Hematopoietic multipotent progenitor cell (in vitro differentiated cells): ENCODE measurements around the gene CMTM5. TPM values are rescaled to one million over a fixed set of nuclear protein-coding genes. Genes with fewer than 3 reads are reported as not detected.
"Not testable (repeated sequence)": the region's sequence is repeated elsewhere in the genome, so short reads cannot be mapped to it uniquely, and the experiment has no call there.

Experiments
- DNase-seq, 3 donors: peaks; one replicate each; pipeline ENCODE4 v3.0.0-alpha.2; 2011 to 2015; ENCODE audit warnings: low read depth in 2 of 3, low spot score in 2 of 3
- small RNA-seq: library from RNA; depleted of rRNA; stranded (forward); fragments of <200 nt; gene quantifications from one replicate; pipeline ENCODE3, GENCODE V24; 2012
- total RNA-seq: library from RNA; depleted of rRNA; stranded (reverse); fragments of >200 nt; gene quantifications from one replicate; pipeline ENCODE4 v1.2.3, GENCODE V29; 2012

The CMTM5 gene
- total RNA-seq, 1 donor: 3.0 TPM

DNA sequence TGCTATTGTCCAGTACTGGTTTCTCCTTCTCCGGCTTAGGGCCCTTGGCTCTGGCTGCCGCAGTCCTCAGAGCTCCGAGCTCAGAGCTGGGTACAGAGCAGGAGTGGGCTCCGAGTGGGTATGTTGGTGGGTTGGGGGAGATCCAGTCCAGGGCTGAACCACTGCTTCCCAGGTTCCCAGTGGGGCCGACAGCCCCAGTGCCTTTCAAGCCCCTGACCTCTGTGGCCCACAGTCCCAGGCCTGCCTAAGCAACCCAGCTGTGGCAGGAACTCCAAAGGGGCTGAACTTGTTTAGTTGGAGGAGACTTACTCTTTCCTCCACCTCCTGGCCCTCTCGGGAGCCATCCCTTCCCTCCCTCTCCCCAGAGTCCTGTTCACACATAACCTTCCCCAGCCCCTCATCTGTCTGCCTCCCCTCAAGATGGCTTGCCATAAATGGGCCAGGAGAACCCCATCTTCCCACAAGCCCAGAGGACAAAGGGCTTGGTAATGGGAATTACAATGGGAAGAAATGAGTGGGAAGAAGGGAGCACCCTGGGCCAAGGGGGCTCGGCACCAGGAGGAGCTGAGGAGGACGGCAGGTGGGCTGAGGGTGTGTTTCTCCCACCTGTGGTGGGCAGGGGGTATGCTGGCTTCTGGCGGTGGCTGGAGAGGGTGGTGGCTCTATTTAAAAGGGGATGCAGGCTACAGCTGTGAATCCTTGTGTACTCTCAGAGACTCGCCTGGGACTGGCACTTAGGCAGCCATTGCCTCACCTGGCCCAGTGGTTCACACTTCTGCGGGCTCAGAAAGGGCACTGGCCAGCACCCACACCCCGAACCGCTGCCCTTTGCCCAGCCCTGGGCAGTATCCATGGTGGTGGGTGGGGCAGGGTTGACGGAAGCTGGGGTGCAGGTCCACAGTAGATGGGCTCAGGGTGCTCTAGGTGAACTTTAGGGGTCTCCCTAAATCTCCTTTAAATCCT lies 35.0 kb downstream of the CMTM5 start:
- DNase-seq: no peak

DNA sequence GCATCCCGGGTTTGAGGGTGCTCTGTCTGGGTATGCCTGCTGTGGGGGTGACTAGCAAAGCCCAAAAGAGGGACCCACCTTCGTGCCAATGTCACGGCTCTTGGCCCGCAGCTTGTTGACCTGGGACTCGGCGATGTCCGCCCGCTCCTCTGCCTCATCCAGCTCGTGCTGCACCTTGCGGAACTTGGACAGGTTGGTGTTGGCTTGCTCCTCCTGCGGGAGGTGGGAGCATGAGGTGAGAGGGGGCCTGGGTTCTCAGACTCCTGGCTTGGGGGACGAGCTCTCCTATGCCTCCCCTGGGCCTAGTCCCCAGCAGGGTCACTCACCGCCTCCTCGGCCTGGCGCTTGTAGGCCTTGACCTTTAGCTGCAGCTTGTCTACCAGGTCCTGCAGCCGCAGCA lies 36.8 kb downstream of the CMTM5 start:
- no peak for DNase-seq

DNA sequence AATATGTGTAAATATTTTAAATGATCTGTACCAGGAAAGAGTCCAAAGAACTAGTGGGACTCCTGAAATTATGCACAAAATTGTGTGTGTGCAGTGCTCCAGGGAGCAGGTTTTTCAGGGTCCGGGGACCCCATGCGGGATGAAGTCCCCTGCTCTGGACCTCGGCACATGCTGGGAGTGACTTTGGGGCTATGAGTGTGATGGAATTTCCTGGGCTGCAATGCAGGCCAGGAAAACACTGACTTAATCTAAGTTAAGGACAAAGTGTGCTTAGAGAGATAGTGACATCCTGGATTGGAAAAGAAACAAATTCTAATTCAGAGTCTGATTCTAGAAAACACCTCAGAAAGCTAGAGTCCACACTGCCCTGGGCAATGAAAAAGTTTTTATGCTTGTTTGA lies 37.4 kb downstream of the CMTM5 start:
- DNase-seq: no peak

DNA sequence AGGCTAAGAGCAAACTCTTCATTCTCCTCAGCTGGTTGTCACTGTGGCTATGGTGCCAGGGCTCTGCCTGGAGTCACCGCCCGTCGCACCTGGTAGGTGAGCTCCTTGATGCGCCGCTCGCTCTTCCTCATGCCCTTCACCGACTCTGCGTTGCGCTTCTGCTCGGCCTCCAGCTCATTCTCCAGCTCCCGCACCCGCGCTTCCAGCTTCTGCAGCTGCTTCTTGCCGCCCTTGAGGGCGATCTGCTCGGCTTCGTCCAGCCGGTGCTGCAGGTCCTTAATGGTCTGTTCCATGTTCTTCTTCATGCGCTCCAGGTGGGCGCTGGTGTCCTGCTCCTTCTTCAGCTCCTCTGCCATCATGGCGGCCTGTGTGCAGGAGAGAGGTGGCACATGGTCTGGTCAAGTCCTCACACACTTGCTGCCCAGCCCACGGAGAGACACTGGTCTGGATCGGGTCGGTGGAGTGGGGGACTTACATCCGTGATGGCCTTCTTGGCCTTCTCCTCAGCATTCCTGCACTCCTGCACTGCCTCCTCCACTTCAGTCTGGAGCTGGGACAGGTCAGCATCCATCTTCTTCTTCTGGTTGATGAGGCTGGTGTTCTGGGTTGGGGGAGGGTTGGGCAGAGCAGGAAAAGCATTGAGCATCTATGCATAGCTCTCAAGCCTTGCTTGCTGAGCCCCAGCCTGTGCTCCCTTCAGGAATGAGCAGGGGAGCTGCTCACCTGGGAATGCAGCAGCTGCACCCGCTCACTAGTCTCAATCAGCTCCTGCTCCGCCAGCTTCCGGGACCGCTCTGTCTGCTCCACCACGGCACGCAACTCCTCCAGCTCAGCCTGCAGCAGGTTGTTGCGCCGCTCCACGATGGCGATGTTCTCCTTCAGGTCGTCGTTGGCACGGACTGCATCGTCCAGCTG lies 38.3 kb downstream of the CMTM5 start:
- no peak for DNase-seq

DNA sequence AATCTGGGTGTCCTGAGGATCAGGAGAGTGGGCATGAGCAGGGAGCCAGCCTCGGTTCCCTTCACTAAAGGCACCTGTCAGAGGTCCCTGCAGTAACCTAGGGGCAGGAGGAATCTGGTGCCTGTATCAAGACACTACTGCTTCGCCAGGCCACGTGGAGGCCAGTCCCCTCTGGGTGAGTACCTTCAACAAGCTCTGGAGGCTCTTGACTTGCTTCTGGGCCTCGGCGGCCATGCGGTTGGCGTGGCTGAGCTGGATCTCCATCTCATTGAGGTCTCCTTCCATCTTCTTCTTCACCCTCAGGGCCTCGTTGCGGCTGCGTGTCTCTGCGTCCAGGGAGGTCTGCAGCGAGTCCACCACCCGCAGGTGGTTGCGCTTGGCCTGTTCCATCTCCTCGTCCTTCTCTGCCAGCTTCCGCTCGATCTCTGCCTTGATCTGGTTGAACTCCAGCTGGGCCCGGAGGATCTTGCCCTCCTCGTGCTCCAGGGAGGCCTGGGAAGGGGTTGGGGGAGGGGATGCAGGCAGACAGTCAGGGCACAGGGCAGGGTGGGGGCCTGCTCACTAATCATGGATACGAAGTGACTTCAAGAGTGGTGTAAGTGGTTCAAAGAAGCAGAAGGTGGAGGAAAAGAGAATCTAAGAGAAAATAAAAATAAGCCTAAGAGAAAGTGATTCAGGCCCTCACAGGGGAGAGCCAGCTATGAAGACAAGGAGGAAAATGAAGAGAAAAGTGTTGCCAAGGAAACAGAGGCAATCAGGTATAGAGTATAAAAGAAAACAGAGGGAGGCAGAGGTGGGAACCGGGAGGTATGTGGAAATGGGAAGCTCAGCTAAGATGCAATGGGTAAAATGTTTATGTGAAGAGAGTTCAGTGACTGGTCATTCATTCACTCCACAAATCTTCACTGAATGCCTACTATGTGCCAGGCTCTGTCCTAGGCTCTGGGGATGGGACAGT lies 39.3 kb downstream of the CMTM5 start:
- no peak for DNase-seq

DNA sequence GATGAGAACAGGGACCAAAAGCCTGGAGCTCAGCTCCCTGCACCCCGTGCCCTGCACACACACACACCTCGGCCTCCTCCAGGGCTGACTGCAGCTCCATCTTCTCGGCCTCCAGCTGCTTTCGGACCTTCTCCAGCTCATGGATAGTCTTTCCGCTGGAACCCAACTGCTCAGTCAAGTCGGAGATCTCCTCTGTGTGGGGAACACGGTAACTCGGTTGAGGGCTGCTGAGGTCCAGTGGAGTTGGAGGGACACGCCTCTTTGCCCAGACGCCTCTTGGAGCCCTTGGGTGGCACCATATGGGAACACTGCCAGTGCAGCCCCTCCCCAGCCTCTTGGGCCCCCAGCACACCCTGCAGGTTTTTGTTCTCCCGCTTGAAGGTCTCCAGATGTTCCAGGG lies 40.0 kb downstream of the CMTM5 start:
- DNase-seq: no peak

DNA sequence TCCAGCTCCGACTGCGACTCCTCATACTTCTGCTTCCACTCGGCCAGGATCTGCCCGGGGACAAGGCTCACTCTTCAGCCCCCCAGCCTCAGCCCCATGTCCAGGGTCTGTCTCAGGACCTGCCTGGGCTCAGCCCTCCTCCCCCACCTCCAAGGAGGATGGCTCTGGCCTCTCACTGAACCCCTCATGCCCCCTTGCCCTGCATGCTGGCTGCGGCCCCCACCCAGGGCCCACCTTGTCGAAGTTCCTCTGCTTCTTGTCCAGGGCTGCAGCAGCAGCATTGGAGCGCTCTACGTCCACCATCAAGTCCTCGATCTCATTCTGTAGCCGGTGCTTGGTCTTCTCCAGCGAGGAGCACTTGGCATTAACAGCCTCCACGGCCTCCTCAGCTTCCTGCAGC lies 40.4 kb downstream of the CMTM5 start:
- not testable (repeated sequence) for DNase-seq

DNA sequence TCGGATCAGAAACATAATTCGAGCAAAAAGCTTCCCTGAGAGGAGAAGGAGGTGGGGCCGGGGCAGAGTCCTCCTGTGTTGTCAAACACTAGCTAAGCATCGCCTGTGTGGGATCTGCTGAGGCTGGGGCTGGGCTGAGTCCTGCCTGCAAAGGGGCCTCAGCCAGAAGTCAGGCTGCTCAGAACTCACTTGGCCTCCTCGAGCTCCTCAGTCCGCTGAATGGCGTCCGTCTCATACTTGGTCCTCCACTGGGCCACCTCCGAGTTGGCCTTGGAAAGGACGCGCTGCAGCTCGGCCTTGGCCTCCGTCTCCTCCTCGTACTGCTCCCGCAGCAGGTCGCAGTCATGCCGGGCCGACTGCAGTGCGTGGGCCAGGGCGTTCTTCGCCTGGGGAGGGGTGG lies 41.2 kb downstream of the CMTM5 start:
- no peak for DNase-seq

DNA sequence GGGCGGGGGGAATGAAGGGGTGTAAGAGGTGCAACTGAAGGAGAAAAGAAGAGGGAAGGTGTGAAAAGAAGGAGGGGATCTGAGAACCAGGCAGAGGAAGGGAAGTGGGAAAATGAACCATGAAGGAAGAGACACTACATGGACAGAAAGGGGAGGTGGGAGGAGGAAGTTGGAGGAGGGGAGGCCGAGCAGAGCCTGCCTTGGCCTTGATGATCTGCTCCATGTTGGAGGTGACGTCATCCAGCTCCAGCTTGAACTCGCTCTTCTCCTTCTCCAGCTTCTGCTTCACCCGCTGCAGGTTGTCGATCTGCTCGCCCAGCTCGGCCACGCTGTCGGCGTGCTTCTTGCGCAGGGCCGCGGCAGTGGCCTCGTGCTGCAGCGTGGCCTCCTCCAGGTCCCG lies 42.8 kb downstream of the CMTM5 start:
- not testable (repeated sequence) for DNase-seq

DNA sequence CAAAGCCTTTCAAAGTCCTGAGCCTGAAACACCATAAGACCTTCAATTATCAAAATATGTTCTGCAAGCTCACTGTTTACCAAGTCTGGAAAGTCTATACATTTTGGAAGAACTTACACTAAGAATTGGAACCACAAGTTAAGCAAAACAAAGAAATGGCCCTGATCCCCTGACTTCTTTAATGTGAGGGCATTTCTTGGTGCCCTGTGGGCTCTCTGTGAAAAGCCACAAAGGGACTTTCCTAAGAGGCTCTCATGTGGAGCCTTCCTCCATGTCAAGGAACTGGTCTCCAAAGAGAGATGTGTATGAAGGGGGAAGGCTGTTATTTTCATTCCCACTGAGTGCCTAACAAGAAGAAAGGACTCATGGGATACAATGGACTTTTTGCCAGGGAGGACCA lies 44.7 kb downstream of the CMTM5 start:
- DNase-seq: no peak

DNA sequence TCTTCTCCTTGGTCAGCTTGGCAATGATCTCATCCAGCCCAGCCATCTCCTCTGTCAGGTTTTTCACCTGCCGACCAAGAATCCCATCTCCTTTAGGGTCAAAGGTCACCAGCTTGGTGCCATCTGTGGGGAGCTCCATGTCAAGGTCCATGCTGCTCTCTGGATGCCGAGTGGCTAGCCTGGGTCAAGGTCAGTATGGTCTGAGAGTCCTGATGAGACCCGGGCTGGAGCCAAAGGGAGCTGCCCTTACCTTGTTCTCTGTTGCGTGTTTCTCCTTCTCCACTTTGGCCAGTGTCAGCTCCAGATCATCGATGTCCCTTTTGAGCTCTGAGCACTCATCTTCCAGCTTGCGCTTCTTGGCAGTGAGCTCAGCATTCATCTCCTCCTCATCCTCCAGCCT lies 46.8 kb downstream of the CMTM5 start:
- no peak for DNase-seq

DNA sequence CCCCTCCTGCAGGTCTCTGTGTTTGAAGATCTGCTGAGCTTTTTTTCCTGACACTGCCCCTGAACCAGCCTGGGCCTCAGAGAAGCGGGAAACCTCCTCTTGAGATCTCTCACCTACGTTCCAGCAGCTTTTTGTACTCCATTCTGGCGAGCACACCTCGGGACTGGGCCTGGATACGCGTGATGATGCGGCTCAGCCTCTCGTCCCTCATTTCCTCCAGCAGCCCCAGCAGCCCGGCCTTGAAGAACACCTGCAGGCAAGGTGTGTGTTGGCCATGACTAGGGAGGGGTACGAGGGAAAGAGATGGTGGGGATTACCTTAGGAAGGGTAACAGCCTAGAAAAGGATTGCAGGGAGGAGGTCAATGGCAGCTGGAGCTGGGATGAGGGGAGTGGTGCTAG lies 48.3 kb downstream of the CMTM5 start:
- DNase-seq: no peak

DNA sequence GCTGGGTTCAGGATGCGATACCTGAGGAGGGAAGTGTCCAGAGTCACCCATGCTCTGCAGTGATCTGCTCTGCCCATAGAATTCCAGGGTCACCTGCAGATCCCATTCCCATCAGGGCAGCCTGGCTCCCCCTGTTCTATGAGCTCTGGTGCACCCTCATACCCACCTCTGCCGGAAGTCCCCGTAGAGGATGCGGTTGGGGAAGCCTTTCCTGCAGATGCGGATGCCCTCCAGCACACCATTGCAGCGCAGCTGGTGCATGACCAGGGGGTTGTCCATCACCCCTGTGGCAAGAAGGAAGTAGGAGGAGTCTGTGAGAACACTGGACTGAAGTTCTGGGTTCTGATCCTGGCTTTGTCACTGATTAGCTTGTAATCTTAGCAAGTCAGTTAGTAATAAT lies 49.0 kb downstream of the CMTM5 start:
- not testable (repeated sequence) for DNase-seq

DNA sequence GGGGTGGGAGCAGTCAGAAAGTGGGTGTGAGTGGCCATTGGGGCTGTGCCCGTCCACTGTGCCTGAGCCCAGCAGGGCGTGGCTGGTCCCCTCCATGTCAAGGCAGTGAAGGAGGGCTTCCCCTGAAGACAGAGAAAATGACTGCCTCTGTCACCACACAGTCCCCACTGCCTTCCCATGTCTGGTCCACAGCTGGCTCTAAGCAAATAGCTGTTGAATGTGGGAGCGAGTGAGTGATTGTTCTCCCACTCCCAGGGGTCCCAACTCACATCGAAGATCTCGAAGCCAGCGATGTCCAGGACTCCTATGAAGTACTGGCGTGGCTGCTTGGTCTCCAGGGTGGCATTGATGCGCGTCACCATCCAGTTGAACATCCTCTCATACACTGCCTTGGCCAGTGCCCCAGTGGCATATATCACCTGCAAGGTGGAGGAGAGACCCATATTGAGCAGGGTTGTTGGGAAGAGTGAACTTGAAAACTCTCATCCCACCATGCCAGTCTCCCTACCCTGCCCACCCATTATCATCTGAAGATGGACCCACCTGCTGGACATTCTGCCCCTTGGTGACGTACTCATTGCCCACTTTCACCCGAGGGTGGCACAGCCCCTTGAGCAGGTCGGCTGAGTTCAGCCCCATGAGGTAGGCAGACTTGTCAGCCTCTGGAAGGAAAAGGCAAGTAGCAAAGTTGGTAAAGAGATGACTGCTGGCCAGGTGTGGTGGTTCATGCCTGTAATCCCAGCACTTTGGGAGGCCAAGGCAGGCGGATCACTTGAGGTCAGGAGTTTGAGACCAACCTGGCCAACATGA lies 52.0 kb downstream of the CMTM5 start:
- DNase-seq: no peak

Small RNAs within 50 kb of the gene (small RNA-seq; reads per million reads assigned to genes)
- not detected for gene MIR208A
- gene MIR208B: not detected

Other genes with a start within 250 kb of the CMTM5 start
- 2.2 TPM for gene SLC7A8, start 193.4 kb upstream of the CMTM5 start, total RNA-seq
- not detected for gene RNF212B, start 139.1 kb upstream of the CMTM5 start, total RNA-seq
- gene HOMEZ, start 90.9 kb upstream of the CMTM5 start, total RNA-seq: 18.9 TPM
- 10.2 TPM for gene PPP1R3E, start 74.2 kb upstream of the CMTM5 start, total RNA-seq
- 11.6 TPM for gene BCL2L2, start 70.2 kb upstream of the CMTM5 start, total RNA-seq
- gene PABPN1, start 55.6 kb upstream of the CMTM5 start, total RNA-seq: 78.6 TPM
- 23.4 TPM for gene SLC22A17, start 24.2 kb upstream of the CMTM5 start, total RNA-seq
- gene EFS, start 11.9 kb upstream of the CMTM5 start, total RNA-seq: under 0.01 TPM
- gene IL25, start 4.2 kb upstream of the CMTM5 start, total RNA-seq: not detected
- gene MYH6, start 31.2 kb downstream of the CMTM5 start, total RNA-seq: under 0.01 TPM
- gene MYH7, start 58.6 kb downstream of the CMTM5 start, total RNA-seq: not detected
- 23.7 TPM for gene NGDN, start 92.7 kb downstream of the CMTM5 start, total RNA-seq
- 0.81 TPM for gene ZFHX2, start 174.7 kb downstream of the CMTM5 start, total RNA-seq
- 15.9 TPM for gene THTPA, start 179.2 kb downstream of the CMTM5 start, total RNA-seq
- gene AP1G2, start 190.7 kb downstream of the CMTM5 start, total RNA-seq: 132 TPM
- gene JPH4, start 201.7 kb downstream of the CMTM5 start, total RNA-seq: 0.27 TPM